ENCODE results near the gene VPS13C. TPM values are rescaled to one million over a fixed set of nuclear protein-coding genes. Genes with fewer than 3 reads are reported as not detected.
A peak's percentile ranks its signal among the peaks of the same experiment; 100 is the strongest.

The VPS13C gene
- total RNA-seq, 1 donor from 2014 or later = 87.1 TPM

GRCh38 chr15:61869656-61870055 lies 190.6 kb downstream of the VPS13C start:
- Histone ChIP-seq H3K9me3 (no peaks in the 10 kb centered on the region), H3K36me3 (peaks cover 62% of the 10 kb centered on the region), H3K27ac (no peak overlapping the region), H3K4me1 (no peaks in the 10 kb centered on the region), H3K27me3 (no peaks in the 10 kb centered on the region), H3K4me3 (no peak overlapping the region)
- DNase-seq (no peak), ATAC-seq (no peak)
- no peak for TF ChIP-seq CTCF (IDR thresholded peaks at IDR 0.05)
- intact Hi-C loops (cut with DNase I) = no loop called here

GRCh38 chr15:61861962-61862361 lies 198.3 kb downstream of the VPS13C start:
- H3K9me3 ChIP-seq = no peaks in the 10 kb centered on the region
- H3K4me3 ChIP-seq = no peak overlapping the region
- TF ChIP-seq CTCF (IDR thresholded peaks at IDR 0.05) = no peak
- intact Hi-C loops (cut with DNase I) = no loop called here
- no peak overlapping the region for H3K27ac ChIP-seq
- H3K36me3 ChIP-seq = peaks cover 19% of the 10 kb centered on the region
- no peaks in the 10 kb centered on the region for H3K4me1 ChIP-seq
- ATAC-seq (no peak), DNase-seq (no peak)
- no peaks in the 10 kb centered on the region for H3K27me3 ChIP-seq

GRCh38 chr15:61857169-61857829 lies 202.9 kb downstream of the VPS13C start:
- peak overlapping the region; percentile 2 for H3K27ac ChIP-seq
- intact Hi-C loops (cut with DNase I) = no loop called here
- no peak for TF ChIP-seq CTCF (IDR thresholded peaks at IDR 0.05)
- no peaks in the 10 kb centered on the region for H3K9me3 ChIP-seq
- peaks cover 31% of the 10 kb centered on the region for H3K36me3 ChIP-seq
- no peak for ATAC-seq
- H3K27me3 ChIP-seq = no peaks in the 10 kb centered on the region
- no peak overlapping the region for H3K4me3 ChIP-seq
- DNase-seq = no peak
- no peaks in the 10 kb centered on the region for H3K4me1 ChIP-seq

GRCh38 chr15:61856295-61856694 lies 204.0 kb downstream of the VPS13C start:
- Histone ChIP-seq H3K9me3 (no peaks in the 10 kb centered on the region), H3K4me3 (no peak overlapping the region), H3K36me3 (peaks cover 32% of the 10 kb centered on the region), H3K4me1 (no peaks in the 10 kb centered on the region), H3K27ac (no peak overlapping the region), H3K27me3 (no peaks in the 10 kb centered on the region)
- intact Hi-C loops (cut with DNase I) = no loop called here
- no peak for TF ChIP-seq CTCF (IDR thresholded peaks at IDR 0.05)
- DNase-seq = no peak
- no peak for ATAC-seq

- no peak for DNase-seq
- Histone ChIP-seq H3K27ac (no peak overlapping the region), H3K27me3 (no peaks in the 10 kb centered on the region), H3K9me3 (no peaks in the 10 kb centered on the region), H3K4me3 (no peak overlapping the region), H3K4me1 (no peaks in the 10 kb centered on the region), H3K36me3 (peaks cover 32% of the 10 kb centered on the region)
- intact Hi-C loops (cut with DNase I) = no loop called here
- TF ChIP-seq CTCF (IDR thresholded peaks at IDR 0.05) = no peak
- ATAC-seq = no peak
These were observed 207.1 kb downstream of the VPS13C start for GRCh38 chr15:61853195-61853594.

GRCh38 chr15:61851955-61852354 lies 208.3 kb downstream of the VPS13C start:
- intact Hi-C loops (cut with DNase I) = no loop called here
- no peak for TF ChIP-seq CTCF (IDR thresholded peaks at IDR 0.05)
- Histone ChIP-seq H3K9me3 (no peaks in the 10 kb centered on the region), H3K4me1 (no peaks in the 10 kb centered on the region), H3K27me3 (no peaks in the 10 kb centered on the region), H3K27ac (no peak overlapping the region), H3K4me3 (no peak overlapping the region), H3K36me3 (peaks cover 32% of the 10 kb centered on the region)
- DNase-seq (no peak), ATAC-seq (no peak)
